ENCODE results near the gene GUCY2D.

GUCY2D gene

GRCh38 chr17:8002721-8003593 lies 542 bp downstream of the GUCY2D start:
- H3K4me3 ChIP-seq (ENCODE audit: insufficient read depth, low read length, poor library complexity, severe bottlenecking): no peak overlapping the region
- no peaks in the 10 kb centered on the region for H3K36me3 ChIP-seq (ENCODE audit: low read length)

GRCh38 chr17:8003594-8004181 lies 1.3 kb downstream of the GUCY2D start:
- H3K9ac ChIP-seq (ENCODE audit: low read length): no peak overlapping the region

More at GRCh38 chr17:8002721-8003593, 542 bp downstream of the GUCY2D start:
- TF ChIP-seq EZH2phosphoT487 (conservative IDR thresholded peaks at IDR 0.05; ENCODE audit: low read length) (no peak), CTCF (IDR thresholded peaks at IDR 0.05; ENCODE audit: insufficient read depth, low read length, poor library complexity, severe bottlenecking) (no peak)
- Histone ChIP-seq H4K20me1 (ENCODE audit: low read depth, low read length) (no peaks in the 10 kb centered on the region), H3K27me3 (ENCODE audit: low read length) (no peaks in the 10 kb centered on the region), H3K79me2 (ENCODE audit: insufficient read depth, low read length) (no peaks in the 10 kb centered on the region), H3K4me2 (ENCODE audit: low read depth, low read length, poor library complexity, severe bottlenecking) (no peak overlapping the region), H3K9me3 (ENCODE audit: insufficient read depth, low read length) (no peaks in the 10 kb centered on the region), H3K9me2 (replicated peaks; ENCODE audit: insufficient read depth, low read length) (no peaks in the 10 kb centered on the region), H3K27ac (ENCODE audit: low read depth, low read length) (no peak overlapping the region), H3F3A (ENCODE audit: insufficient read depth) (no peaks in the 10 kb centered on the region), H3K9ac (ENCODE audit: low read length) (no peak overlapping the region), H2AFZ (ENCODE audit: low read depth, low read length, severe bottlenecking) (no peak overlapping the region)

GRCh38 chr17:8004899-8005298 lies 2.5 kb downstream of the GUCY2D start:
- Histone ChIP-seq H3K9ac (ENCODE audit: low read length) (no peak overlapping the region), H3K36me3 (ENCODE audit: low read length) (no peaks in the 10 kb centered on the region), H3K27ac (ENCODE audit: low read depth, low read length) (no peak overlapping the region), H3K9me3 (ENCODE audit: insufficient read depth, low read length) (no peaks in the 10 kb centered on the region), H3K79me2 (ENCODE audit: insufficient read depth, low read length) (no peaks in the 10 kb centered on the region), H3K27me3 (ENCODE audit: low read length) (no peaks in the 10 kb centered on the region), H3K4me2 (ENCODE audit: low read depth, low read length, poor library complexity, severe bottlenecking) (no peak overlapping the region), H2AFZ (ENCODE audit: low read depth, low read length, severe bottlenecking) (no peak overlapping the region), H3F3A (ENCODE audit: insufficient read depth) (no peaks in the 10 kb centered on the region), H3K9me2 (replicated peaks; ENCODE audit: insufficient read depth, low read length) (no peaks in the 10 kb centered on the region), H4K20me1 (ENCODE audit: low read depth, low read length) (no peaks in the 10 kb centered on the region), H3K4me3 (ENCODE audit: insufficient read depth, low read length, poor library complexity, severe bottlenecking) (no peak overlapping the region)
- no peak for TF ChIP-seq CTCF (IDR thresholded peaks at IDR 0.05; ENCODE audit: insufficient read depth, low read length, poor library complexity, severe bottlenecking)
- no peak for TF ChIP-seq EZH2phosphoT487 (conservative IDR thresholded peaks at IDR 0.05; ENCODE audit: low read length)

More at GRCh38 chr17:8003594-8004181, 1.3 kb downstream of the GUCY2D start:
- H3K9me2 ChIP-seq (replicated peaks; ENCODE audit: insufficient read depth, low read length): no peaks in the 10 kb centered on the region
- H3K4me3 ChIP-seq (ENCODE audit: insufficient read depth, low read length, poor library complexity, severe bottlenecking): no peak overlapping the region
- H3K27ac ChIP-seq (ENCODE audit: low read depth, low read length): no peak overlapping the region
- no peaks in the 10 kb centered on the region for H3K36me3 ChIP-seq (ENCODE audit: low read length)
- no peaks in the 10 kb centered on the region for H4K20me1 ChIP-seq (ENCODE audit: low read depth, low read length)
- no peaks in the 10 kb centered on the region for H3K27me3 ChIP-seq (ENCODE audit: low read length)
- H3K79me2 ChIP-seq (ENCODE audit: insufficient read depth, low read length): no peaks in the 10 kb centered on the region
- no peaks in the 10 kb centered on the region for H3K9me3 ChIP-seq (ENCODE audit: insufficient read depth, low read length)
- TF ChIP-seq EZH2phosphoT487 (conservative IDR thresholded peaks at IDR 0.05; ENCODE audit: low read length): no peak
- no peak for TF ChIP-seq CTCF (IDR thresholded peaks at IDR 0.05; ENCODE audit: insufficient read depth, low read length, poor library complexity, severe bottlenecking)
- no peak overlapping the region for H3K4me2 ChIP-seq (ENCODE audit: low read depth, low read length, poor library complexity, severe bottlenecking)
- H3F3A ChIP-seq (ENCODE audit: insufficient read depth): no peaks in the 10 kb centered on the region
- no peak overlapping the region for H2AFZ ChIP-seq (ENCODE audit: low read depth, low read length, severe bottlenecking)
